CD14-positive monocyte (primary cell): ENCODE data around the gene DNTTIP2. TPM values are rescaled to one million over a fixed set of nuclear protein-coding genes. Genes with fewer than 3 reads are reported as not detected.

Experiments
- DNase-seq, 3 donors: peaks; one replicate each; pipeline ENCODE4 v3.0.0-alpha.2; 2011 to 2022
- H2AFZ ChIP-seq: 2 replicates; pipeline ENCODE4 v1.6.0; 2012; ENCODE audit warnings: mild to moderate bottlenecking, low read depth, low read length, inconsistent platforms; ENCODE audit not compliant: insufficient read depth, poor library complexity, severe bottlenecking
- H3K27ac ChIP-seq, 2 donors: 1 replicate in 1 of 2; 2 replicates in 1 of 2; pipeline ENCODE4 v1.5.1; 2012 to 2013; ENCODE audit warnings: low read length in 2 of 2, control low read depth in 1 of 2, inconsistent platforms in 1 of 2, low read depth in 1 of 2, mild to moderate bottlenecking in 1 of 2
- H3K27me3 ChIP-seq, 2 donors: one replicate each; pipeline versions ENCODE4 v1.6.0 to v1.6.1; 2011 to 2013; ENCODE audit warnings: low read length in 2 of 2; ENCODE audit not compliant: control insufficient read depth in 2 of 2, insufficient read depth in 2 of 2
- H3K36me3 ChIP-seq, 2 donors: replicated peaks in 1 of 2; 1 replicate in 1 of 2; 2 replicates in 1 of 2; pipeline versions ENCODE4 v1.5.1 to v1.6.1; 2012 to 2013; ENCODE audit warnings: low read length in 2 of 2, control low read depth in 1 of 2, inconsistent platforms in 1 of 2, mild to moderate bottlenecking in 1 of 2; ENCODE audit not compliant: insufficient read depth in 2 of 2, control insufficient read depth in 1 of 2
- H3K4me1 ChIP-seq, 2 donors: 1 replicate in 1 of 2; 2 replicates in 1 of 2; pipeline versions ENCODE4 v1.5.1 to v1.6.1; 2012 to 2013; ENCODE audit warnings: low read length in 2 of 2, control low read depth in 1 of 2, inconsistent platforms in 1 of 2, mild to moderate bottlenecking in 1 of 2, moderate library complexity in 1 of 2; ENCODE audit not compliant: insufficient read depth in 2 of 2, control insufficient read depth in 1 of 2
- H3K4me2 ChIP-seq: replicated peaks from 2 replicates; pipeline ENCODE3; 2012; ENCODE audit warnings: low read length, moderate library complexity, mild to moderate bottlenecking; ENCODE audit not compliant: poor library complexity, severe bottlenecking; ENCODE audit errors: extremely low read depth
- H3K4me3 ChIP-seq, 3 experiments: fragments of 200-600 bp in 1 of 3; sonication (generic) in 1 of 3; replicated peaks in 1 of 3; 1 replicate in 2 of 3; 2 replicates in 1 of 3; pipeline ENCODE4 v1.5.1; 2011 to 2013; ENCODE audit warnings: low read length in 3 of 3, mild to moderate bottlenecking in 3 of 3, control low read depth in 2 of 3, low read depth in 2 of 3, inconsistent platforms in 1 of 3, moderate library complexity in 1 of 3
- H3K79me2 ChIP-seq: 2 replicates; pipeline ENCODE4 v1.6.0; 2012; ENCODE audit warnings: mild to moderate bottlenecking, control low read depth, inconsistent platforms, low read length, moderate library complexity; ENCODE audit not compliant: insufficient read depth
- H3K9ac ChIP-seq: 2 replicates; pipeline ENCODE4 v1.6.0; 2017; ENCODE audit warnings: low read length, mild to moderate bottlenecking; ENCODE audit not compliant: insufficient read depth, poor library complexity, severe bottlenecking
- H3K9me3 ChIP-seq, 2 donors: replicated peaks in 1 of 2; 1 replicate in 1 of 2; 2 replicates in 1 of 2; pipeline versions ENCODE4 v1.5.1 to v1.6.1; 2012 to 2013; ENCODE audit warnings: low read length in 2 of 2, control low read depth in 1 of 2; ENCODE audit not compliant: control insufficient read depth in 1 of 2, insufficient read depth in 1 of 2
- H4K20me1 ChIP-seq: 2 replicates; pipeline ENCODE4 v1.6.0; 2012; ENCODE audit warnings: mild to moderate bottlenecking, low read length, control low read depth, moderate library complexity; ENCODE audit not compliant: insufficient read depth
- H3K27ac Mint-ChIP-seq, 7 donors: one replicate each; pipeline ENCODE4 v1.8.0; 2020; ENCODE audit warnings: mild to moderate bottlenecking in 7 of 7, mixed read lengths in 7 of 7, moderate library complexity in 6 of 7, inconsistent platforms in 2 of 7
- H3K27me3 Mint-ChIP-seq, 3 donors: one replicate each; pipeline ENCODE4 v1.8.0; 2021 to 2022; ENCODE audit warnings: low read depth in 3 of 3, mild to moderate bottlenecking in 3 of 3, mixed read lengths in 3 of 3, moderate library complexity in 3 of 3, inconsistent platforms in 1 of 3
- H3K36me3 Mint-ChIP-seq, 2 donors: one replicate each; pipeline ENCODE4 v1.8.0; 2020; ENCODE audit warnings: mixed read lengths in 2 of 2, inconsistent platforms in 1 of 2, mild to moderate bottlenecking in 1 of 2
- H3K4me1 Mint-ChIP-seq: one replicate; pipeline ENCODE4 v1.8.0; 2020; ENCODE audit warnings: mild to moderate bottlenecking, mixed read lengths
- H3K4me3 Mint-ChIP-seq, 2 donors: one replicate each; pipeline ENCODE4 v1.8.0; 2020; ENCODE audit warnings: mild to moderate bottlenecking in 2 of 2, mixed read lengths in 2 of 2, moderate library complexity in 1 of 2
- H3K9me3 Mint-ChIP-seq, 7 donors: one replicate each; pipeline ENCODE4 v1.8.0; 2020 to 2022; ENCODE audit warnings: mixed read lengths in 7 of 7, mild to moderate bottlenecking in 6 of 7, moderate library complexity in 6 of 7, inconsistent platforms in 2 of 7
- CTCF ChIP-seq: fragments of 200-600 bp; IDR thresholded peaks from one replicate; pipeline ENCODE4 v1.8.0; 2022; ENCODE audit warnings: antibody characterized with exemption, mild to moderate bottlenecking
- WGBS: methylation state at CpG from one replicate; pipeline ENCODE4 v1.1.5; 2013; ENCODE audit warnings: missing lambda C conversion rate; ENCODE audit not compliant: insufficient coverage; 5-methylcytosine and 5-hydroxymethylcytosine counted together
- intact Hi-C, 2 donors: fragments of 100-400 bp; cut with micrococcal nuclease; formaldehyde crosslinking; loops; one replicate each; pipeline versions ENCODE4 v1.15.0 to v1.15.1; 2023
- polyA plus RNA-seq, 3 donors: library from polyadenylated mRNA; depleted of rRNA in 1 of 3; unstranded in 2 of 3; stranded (reverse) in 1 of 3; fragments of 300-500 nt in 2 of 3; fragments of >200 nt in 1 of 3; fragmentation: Illumina TruSeq in 2 of 3; gene quantifications; 1 replicate in 2 of 3; 2 replicates in 1 of 3; pipeline ENCODE4 v1.2.3, GENCODE V29; 2012 to 2021

DNTTIP2 gene
- polyA plus RNA-seq, 3 donors = 21.1 to 68.8 (median 42.1) TPM

GRCh38 chr1:93841771-93842170, 37.2 kb downstream of the DNTTIP2 start:
- Histone ChIP-seq H3K27me3 (no peaks in the 10 kb centered on the region), H3K4me2 (no peak overlapping the region), H3K79me2 (no peaks in the 10 kb centered on the region), H4K20me1 (no peaks in the 10 kb centered on the region), H3K9ac (no peak overlapping the region), H3K27ac (no peak overlapping the region), H2AFZ (no peak overlapping the region), H3K9me3 (no peaks in the 10 kb centered on the region), H3K4me3 (no peak overlapping the region), H3K4me1 (peaks cover 22 to 27% of the 10 kb centered on the region in 2 donors), H3K36me3 (no peaks in the 10 kb centered on the region)
- no peaks in the 10 kb centered on the region for H3K27me3 Mint-ChIP-seq
- no peak overlapping the region for H3K4me3 Mint-ChIP-seq
- H3K9me3 Mint-ChIP-seq = peaks cover 0 to 4% (median 2%) of the 10 kb centered on the region in 7 donors
- no peak for DNase-seq
- H3K4me1 Mint-ChIP-seq = peaks cover 39% of the 10 kb centered on the region
- H3K36me3 Mint-ChIP-seq = peaks cover 0 to 3% of the 10 kb centered on the region in 2 donors
- WGBS = 100% methylated on average over 3 of the region's 3 CpGs
- TF ChIP-seq CTCF = no peak
- intact Hi-C loops = loop anchor here (10.0 kb wide), 5 partner anchors 207 to 537 kb away; partner anchors contain the start of gene DR1 (in 1 of the 2)
- H3K27ac Mint-ChIP-seq = peak overlapping the region in 2 of 7 donors; percentile 38 to 53

DNA sequence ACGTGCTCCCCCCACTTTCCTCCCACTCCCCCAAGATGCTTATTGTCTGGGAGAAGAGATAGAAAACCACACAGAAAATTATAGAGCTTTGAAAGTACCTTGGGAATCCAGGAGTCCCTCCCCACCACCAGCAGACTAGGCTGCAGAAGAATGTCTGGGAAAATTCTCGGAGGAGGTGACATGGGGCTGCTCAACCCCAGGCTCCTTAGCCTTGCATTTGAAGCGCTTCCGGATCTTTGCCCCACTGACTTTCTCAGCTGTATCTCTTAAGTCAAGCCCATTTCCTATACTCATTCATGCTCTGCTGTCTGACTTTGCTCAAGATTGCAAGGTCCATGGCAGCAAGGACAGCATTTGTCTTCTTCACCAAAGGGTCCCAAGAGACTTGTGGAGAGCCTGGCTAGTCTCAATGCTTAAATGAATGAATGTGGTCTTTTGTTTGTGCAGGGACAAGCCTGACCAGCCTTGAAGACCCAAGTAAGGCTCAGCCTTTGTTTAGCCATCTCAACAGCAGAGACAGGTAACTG, 38.0 kb downstream of the DNTTIP2 start:
- Histone ChIP-seq H3K27ac (no peak overlapping the region), H3K36me3 (no peaks in the 10 kb centered on the region), H3K9me3 (no peaks in the 10 kb centered on the region), H3K79me2 (no peaks in the 10 kb centered on the region), H3K4me3 (no peak overlapping the region), H3K9ac (no peak overlapping the region), H3K27me3 (no peaks in the 10 kb centered on the region), H4K20me1 (no peaks in the 10 kb centered on the region), H2AFZ (no peak overlapping the region), H3K4me2 (no peak overlapping the region), H3K4me1 (peaks cover 22% of the 10 kb centered on the region in 2 donors)
- Mint-ChIP-seq H3K4me1 (peaks cover 39% of the 10 kb centered on the region), H3K9me3 (peaks cover 4 to 9% (median 5%) of the 10 kb centered on the region in 7 donors), H3K4me3 (no peak overlapping the region), H3K27me3 (no peaks in the 10 kb centered on the region), H3K36me3 (peaks cover 0 to 3% of the 10 kb centered on the region in 2 donors), H3K27ac (no peak overlapping the region)
- WGBS = 93% methylated on average over 3 of the region's 4 CpGs
- TF ChIP-seq CTCF = no peak
- intact Hi-C loops = loop anchor here (10.0 kb wide), 5 partner anchors 206 to 536 kb away; partner anchors contain the start of gene DR1 (in 1 of the 2)
- DNase-seq = no peak
